Measurements from ENCODE around the gene CAMKMT. TPM values are rescaled to one million over a fixed set of nuclear protein-coding genes. Genes with fewer than 3 reads are reported as not detected.

The CAMKMT gene
- total RNA-seq, 1 donor from 2014 or later = 5.8 TPM

DNA sequence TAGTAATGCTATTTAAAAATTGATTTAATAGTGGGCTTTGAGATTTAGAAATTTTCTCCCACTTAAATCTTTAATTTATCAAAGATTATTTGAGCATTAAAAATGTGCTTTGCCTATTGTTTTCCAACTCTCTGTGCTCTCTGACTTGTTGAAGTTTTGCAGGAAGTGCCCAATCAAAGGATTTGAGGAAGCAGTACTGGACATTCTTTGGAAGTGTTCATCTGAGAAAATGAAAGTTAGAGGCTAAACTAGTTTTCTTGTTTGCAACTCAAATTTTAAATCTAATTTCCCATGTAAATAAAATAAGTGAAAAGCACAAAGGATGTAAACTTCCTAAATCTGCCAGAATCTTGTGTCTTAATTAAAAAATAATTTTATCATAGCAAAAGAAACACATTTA is 89.1 kb downstream of the CAMKMT start:
- no peak for DNase-seq (ENCODE audit: low read depth)
- TF ChIP-seq, protein P1, sequence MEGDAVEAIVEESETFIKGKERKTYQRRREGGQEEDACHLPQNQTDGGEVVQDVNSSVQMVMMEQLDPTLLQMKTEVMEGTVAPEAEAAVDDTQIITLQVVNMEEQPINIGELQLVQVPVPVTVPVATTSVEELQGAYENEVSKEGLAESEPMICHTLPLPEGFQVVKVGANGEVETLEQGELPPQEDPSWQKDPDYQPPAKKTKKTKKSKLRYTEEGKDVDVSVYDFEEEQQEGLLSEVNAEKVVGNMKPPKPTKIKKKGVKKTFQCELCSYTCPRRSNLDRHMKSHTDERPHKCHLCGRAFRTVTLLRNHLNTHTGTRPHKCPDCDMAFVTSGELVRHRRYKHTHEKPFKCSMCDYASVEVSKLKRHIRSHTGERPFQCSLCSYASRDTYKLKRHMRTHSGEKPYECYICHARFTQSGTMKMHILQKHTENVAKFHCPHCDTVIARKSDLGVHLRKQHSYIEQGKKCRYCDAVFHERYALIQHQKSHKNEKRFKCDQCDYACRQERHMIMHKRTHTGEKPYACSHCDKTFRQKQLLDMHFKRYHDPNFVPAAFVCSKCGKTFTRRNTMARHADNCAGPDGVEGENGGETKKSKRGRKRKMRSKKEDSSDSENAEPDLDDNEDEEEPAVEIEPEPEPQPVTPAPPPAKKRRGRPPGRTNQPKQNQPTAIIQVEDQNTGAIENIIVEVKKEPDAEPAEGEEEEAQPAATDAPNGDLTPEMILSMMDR (IDR thresholded peaks at IDR 0.05; ENCODE audit: insufficient read depth, low read length, poor library complexity, severe bottlenecking) = no peak
- no peaks in the 10 kb centered on the region for H3K36me3 ChIP-seq (ENCODE audit: control insufficient read depth, insufficient read depth, low read length)
- no peak overlapping the region for H3K4me3 ChIP-seq (ENCODE audit: low read depth, low read length)
- no peaks in the 10 kb centered on the region for H3K27me3 ChIP-seq (ENCODE audit: control insufficient read depth, insufficient read depth, low read length)

DNA sequence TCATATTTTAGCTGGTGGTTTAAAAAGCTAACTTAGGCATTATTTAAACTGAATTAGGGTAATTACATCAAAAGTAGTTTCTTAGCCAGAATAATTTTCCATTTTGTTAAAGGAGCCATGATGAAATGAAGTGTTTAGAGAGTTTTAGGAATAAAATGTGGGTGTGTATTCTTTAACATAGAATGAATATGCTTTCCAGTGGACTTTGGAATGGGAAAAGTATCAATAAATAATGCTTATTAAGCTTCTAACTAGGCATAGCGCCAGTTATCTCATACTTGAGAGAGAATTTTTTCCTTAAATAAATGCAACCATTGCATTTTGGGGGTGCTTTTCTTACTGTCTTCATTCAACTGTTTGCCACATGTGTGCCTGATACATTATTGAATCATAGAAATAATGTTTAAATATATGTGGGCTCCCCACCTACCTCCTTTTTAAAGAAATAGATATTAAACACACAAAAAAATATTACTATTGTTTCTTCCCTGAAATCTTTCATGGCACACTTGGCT is 90.4 kb downstream of the CAMKMT start:
- no peaks in the 10 kb centered on the region for H3K36me3 ChIP-seq (ENCODE audit: control insufficient read depth, insufficient read depth, low read length)

DNA sequence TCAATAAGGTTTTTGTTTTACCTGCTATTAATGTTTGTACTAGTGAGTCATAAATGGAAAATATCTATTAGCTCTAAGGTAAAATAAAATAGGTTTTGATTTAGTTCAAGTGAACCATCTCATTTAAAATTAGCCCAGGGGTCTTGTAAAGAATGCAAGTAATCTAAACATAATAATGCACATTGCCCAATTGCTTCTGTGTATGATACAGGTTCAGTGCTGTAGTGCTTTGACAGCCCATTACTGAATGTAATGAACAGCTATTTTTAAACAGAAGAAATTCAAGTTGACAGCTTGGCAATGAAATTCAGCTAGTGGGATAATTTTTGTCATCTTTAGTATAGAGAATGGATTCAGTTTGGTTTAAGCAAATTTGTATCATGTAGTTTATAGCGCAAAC is 91.5 kb downstream of the CAMKMT start:
- TF ChIP-seq, protein P1 (IDR thresholded peaks at IDR 0.05; ENCODE audit: insufficient read depth, low read length, poor library complexity, severe bottlenecking) = no peak

More for the DNA sequence above, 90.4 kb downstream of the CAMKMT start:
- no peak for DNase-seq (ENCODE audit: low read depth)
- Histone ChIP-seq H3K27me3 (ENCODE audit: control insufficient read depth, insufficient read depth, low read length) (no peaks in the 10 kb centered on the region), H3K4me3 (ENCODE audit: low read depth, low read length) (no peak overlapping the region)
- TF ChIP-seq, protein P1 (IDR thresholded peaks at IDR 0.05; ENCODE audit: insufficient read depth, low read length, poor library complexity, severe bottlenecking) = no peak

DNA sequence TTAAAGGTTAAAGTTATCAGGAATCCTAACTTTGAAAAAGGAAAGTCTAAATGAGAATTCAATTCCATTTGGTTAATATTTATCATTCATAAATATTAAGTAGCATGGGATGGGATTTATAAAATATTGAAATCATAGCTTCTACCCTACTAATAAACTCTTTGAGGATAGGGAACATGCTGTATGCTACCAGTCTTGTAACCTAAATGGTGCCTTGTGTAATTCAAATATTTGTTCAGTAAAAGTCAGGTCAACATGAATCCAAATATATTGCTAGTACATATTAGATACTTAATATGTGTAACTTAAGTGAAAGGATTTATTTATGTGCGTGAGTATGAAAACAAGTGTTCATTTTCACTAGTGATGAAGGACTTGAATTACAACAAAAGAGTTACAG is 94.1 kb downstream of the CAMKMT start:
- TF ChIP-seq, protein P1 (IDR thresholded peaks at IDR 0.05; ENCODE audit: insufficient read depth, low read length, poor library complexity, severe bottlenecking) = no peak
- H3K4me3 ChIP-seq (ENCODE audit: low read depth, low read length) = no peak overlapping the region
- H3K36me3 ChIP-seq (ENCODE audit: control insufficient read depth, insufficient read depth, low read length) = no peaks in the 10 kb centered on the region
- DNase-seq (ENCODE audit: low read depth) = no peak
- no peaks in the 10 kb centered on the region for H3K27me3 ChIP-seq (ENCODE audit: control insufficient read depth, insufficient read depth, low read length)

More for the DNA sequence above, 91.5 kb downstream of the CAMKMT start:
- Histone ChIP-seq H3K36me3 (ENCODE audit: control insufficient read depth, insufficient read depth, low read length) (no peaks in the 10 kb centered on the region), H3K4me3 (ENCODE audit: low read depth, low read length) (no peak overlapping the region), H3K27me3 (ENCODE audit: control insufficient read depth, insufficient read depth, low read length) (no peaks in the 10 kb centered on the region)
- DNase-seq (ENCODE audit: low read depth) = no peak

DNA sequence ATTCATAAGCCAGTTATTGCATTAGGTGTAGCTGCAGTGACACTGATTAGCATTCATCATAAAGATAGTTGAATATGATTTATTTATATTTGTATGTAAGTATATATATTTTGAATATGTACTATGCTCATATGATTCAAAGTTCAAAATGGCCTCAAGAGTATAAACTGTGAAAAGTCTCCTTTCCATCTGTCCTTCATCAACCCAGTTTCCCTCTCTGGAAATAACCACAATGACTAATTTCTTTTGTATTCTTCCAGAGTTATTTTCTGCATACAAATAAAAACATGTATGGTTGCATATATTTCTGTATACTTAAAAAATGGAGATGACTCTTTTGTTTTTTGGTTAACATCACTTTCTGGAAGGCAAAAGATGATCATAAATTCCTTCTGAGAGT is 95.2 kb downstream of the CAMKMT start:
- DNase-seq (ENCODE audit: low read depth) = no peak
- H3K36me3 ChIP-seq (ENCODE audit: control insufficient read depth, insufficient read depth, low read length) = no peaks in the 10 kb centered on the region
- no peaks in the 10 kb centered on the region for H3K27me3 ChIP-seq (ENCODE audit: control insufficient read depth, insufficient read depth, low read length)
- TF ChIP-seq, protein P1 (IDR thresholded peaks at IDR 0.05; ENCODE audit: insufficient read depth, low read length, poor library complexity, severe bottlenecking) = no peak
- H3K4me3 ChIP-seq (ENCODE audit: low read depth, low read length) = no peak overlapping the region

DNA sequence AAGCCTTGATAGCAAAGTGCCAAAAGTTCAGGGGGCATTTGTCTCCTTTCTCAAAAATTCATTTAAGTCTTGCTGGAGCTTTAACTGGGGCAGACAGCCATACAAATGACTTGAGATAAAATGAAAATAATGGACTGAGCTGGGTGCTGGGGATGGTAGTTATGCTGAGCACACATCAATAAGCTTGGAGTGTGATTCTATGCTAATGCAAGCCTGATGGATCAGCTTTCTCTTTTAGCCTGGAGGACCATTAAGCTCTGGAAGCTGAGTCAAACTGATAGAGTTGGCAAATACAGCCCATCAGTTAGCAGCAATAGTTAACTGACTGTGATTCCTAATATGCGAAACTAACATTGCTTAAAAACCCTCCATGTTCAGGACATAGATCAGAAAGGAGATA is 98.0 kb downstream of the CAMKMT start:
- DNase-seq (ENCODE audit: low read depth) = no peak
- no peaks in the 10 kb centered on the region for H3K36me3 ChIP-seq (ENCODE audit: control insufficient read depth, insufficient read depth, low read length)
- TF ChIP-seq, protein P1 (IDR thresholded peaks at IDR 0.05; ENCODE audit: insufficient read depth, low read length, poor library complexity, severe bottlenecking) = no peak
- H3K27me3 ChIP-seq (ENCODE audit: control insufficient read depth, insufficient read depth, low read length) = no peaks in the 10 kb centered on the region
- no peak overlapping the region for H3K4me3 ChIP-seq (ENCODE audit: low read depth, low read length)

All from kidney epithelial cell (primary cell).